GDM1 (cell line): ENCODE results near the gene RIC8B.

Experiments used
- DNase-seq: peaks from one replicate; lab custom pipeline; 2025; lab: John Stamatoyannopoulos, UW

Gene RIC8B

DNA sequence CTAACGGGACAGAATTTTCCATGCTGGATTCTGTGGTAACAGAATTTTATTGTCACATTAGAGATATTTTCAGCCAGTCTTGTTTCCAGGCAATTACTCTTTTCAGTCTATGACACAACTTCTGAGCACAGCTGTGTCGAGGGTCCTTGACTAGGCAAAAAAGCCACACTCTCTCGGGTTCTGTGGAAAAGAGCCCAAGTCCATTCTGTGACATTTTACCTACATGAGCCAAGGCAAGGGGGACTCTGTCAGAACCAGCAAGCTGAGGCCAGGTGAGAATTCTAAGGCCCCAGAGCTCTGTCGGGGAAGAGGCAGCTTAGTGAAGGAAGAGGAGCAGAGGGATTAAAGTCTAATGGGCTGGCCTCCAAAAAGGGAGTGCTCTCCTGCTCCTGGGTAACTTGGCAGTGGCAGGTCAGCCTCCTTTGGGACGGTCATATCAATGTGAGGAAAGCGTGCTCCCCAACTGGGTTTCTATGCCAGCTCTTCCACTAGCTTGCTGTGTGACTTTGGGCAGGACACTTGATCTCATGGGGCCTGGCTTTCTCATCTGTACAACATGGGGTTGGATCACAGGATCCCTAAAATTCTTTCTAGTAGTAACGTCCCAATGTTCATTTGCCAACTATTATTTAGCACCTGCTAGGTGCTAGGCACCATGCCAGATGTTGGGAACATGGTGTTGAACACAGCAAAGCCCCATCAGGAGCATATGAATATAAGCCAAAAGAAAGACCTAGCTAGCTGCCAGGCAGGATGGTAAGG is 16.0 kb upstream of the RIC8B start:
- no peak for DNase-seq

- DNase-seq = no peak
Observed at GRCh38 chr12:106759526-106760183, 14.8 kb upstream of the RIC8B start.

GRCh38 chr12:106760184-106760531 is 14.3 kb upstream of the RIC8B start:
- peak; percentile 45 for DNase-seq

DNA sequence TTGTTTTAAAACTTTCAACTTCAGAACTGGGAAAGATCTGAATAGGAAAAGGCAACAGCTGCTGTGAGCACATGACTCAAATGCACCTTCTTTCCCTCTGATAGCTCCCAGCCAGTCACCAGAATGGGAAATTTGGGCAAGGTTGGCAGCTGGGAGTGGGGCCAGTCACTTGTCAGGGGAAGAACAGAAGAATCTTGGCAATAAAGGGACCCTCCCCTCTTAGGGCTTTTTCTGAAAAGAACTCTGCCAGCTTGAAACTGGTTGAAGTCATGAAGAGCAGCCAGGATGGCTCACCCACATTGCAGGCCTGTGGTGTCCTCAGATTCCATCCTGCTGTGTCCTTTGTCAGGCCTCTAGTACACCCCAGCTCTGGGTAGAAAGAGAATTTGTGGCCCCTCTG is 10.3 kb upstream of the RIC8B start:
- DNase-seq = no peak

- DNase-seq = no peak
Observed at GRCh38 chr12:106764738-106765137, 9.7 kb upstream of the RIC8B start.

DNA sequence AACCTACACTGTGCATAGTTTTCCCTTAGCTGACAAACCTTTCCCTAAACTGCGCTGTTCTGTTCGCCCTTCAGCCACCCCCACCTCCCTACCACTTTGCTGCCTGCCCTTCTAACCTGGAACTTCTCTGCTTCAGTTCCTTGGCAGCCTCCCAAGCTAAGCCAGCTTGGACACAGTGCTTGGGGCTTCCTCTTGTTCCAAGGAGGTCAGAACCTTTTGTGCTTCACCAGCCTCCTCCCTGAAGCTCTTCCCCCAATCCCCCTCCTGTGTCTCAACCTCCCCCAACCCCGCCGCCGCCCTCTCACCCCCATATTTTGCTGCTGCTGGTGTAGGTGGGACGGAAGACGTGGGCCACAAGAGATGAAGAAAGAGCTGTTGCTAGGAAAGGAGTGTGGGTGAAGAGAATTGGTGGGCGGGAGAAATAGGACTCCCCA is 8.1 kb upstream of the RIC8B start:
- DNase-seq = no peak

GRCh38 chr12:106767206-106767605 is 7.3 kb upstream of the RIC8B start:
- no peak for DNase-seq

- DNase-seq = no peak
Observed at GRCh38 chr12:106767954-106768822, 6.3 kb upstream of the RIC8B start.

GRCh38 chr12:106769078-106769477 is 5.4 kb upstream of the RIC8B start:
- no peak for DNase-seq

GRCh38 chr12:106769546-106769945 is 4.9 kb upstream of the RIC8B start:
- no peak for DNase-seq

- no peak for DNase-seq
Observed at GRCh38 chr12:106771425-106771824, 3.1 kb upstream of the RIC8B start.

- DNase-seq = no peak
Observed at GRCh38 chr12:106773286-106774004, 1.0 kb upstream of the RIC8B start.

GRCh38 chr12:106774808-106775524 is 484 bp downstream of the RIC8B start:
- DNase-seq = no peak

DNA sequence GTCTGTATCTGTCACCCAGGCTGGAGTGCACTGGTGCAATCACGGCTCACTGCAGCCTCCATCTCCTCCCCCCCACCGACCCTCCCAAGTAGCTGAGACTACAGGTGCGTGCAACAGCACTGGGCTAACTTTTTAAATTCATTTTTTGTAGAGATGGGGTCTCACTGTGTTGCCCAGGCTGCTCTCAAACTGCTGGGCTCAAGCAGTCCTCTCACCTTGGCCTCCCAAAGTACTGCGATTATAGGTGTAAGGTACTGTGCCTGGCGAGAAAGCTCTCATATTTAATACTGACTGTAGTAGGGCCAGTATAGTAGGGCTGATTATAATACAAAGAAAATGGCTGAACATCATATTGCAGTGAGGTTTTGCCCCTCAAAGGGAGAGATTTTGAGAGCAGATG is 2.4 kb downstream of the RIC8B start:
- DNase-seq = no peak

DNA sequence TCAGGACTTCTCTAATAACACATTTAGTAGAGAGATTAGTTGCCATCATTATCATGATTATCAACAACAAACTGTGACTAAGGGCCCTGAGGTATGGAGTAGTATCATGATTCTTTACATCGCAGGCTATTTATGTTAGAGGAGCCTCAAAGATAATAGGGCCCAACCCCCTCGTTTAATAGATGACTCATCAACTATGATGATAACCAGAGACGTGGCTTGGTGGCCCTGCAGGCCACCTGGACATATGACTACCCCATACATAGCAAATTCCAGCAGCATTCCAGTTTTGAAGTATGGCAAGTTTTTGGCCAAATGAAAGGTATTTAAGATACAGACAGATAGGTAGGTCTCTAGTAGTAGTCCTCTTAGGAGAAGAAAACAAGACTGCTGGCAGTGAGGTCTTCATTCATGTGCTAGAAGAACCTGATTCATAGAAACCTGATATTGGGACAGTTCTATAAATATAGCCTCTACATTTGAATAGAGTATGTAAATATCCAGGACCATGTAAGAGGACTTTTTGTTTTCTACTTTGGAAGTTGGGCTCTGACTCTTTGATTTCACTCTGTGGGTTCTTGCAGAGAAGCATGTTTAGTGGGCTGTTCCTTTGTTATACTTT is 5.6 kb downstream of the RIC8B start:
- DNase-seq = no peak

DNA sequence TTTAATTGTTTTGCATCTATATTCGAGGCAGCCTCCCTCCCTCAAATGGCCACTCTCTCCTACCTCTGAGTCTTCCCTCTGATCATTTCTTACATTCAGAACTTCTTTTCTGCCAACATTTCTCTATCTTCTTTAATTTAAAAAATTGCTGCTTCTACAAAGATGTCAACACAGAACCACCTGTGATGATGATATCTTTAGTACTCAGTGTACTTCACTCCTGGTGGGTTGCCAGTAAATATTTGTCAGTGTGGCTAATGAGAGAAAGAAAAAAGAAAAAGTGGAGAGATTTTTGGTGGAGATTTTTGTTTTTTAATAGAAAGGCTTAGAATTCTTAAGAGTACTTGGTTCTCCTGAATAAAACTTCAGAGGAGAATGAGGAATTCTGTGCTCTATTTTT is 8.1 kb downstream of the RIC8B start:
- no peak for DNase-seq

DNA sequence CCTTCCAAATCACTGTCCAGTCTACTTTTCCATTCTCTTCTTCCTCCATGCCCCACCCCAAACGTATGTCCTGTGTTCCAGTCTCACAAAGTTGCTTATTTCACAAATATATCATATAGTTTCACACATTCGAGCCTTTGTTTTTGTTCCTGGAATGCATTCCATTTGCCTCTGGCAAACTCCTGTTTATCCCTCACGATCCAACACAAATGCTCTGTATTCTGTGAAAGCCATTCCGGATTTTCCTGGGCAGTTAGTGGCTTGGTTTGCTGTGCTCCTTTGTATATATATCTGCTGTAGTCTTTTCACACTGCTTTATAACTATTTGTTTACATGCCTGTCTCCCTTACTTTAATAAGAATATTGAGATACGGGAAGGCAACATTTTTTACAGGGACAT is 9.0 kb downstream of the RIC8B start:
- no peak for DNase-seq

DNA sequence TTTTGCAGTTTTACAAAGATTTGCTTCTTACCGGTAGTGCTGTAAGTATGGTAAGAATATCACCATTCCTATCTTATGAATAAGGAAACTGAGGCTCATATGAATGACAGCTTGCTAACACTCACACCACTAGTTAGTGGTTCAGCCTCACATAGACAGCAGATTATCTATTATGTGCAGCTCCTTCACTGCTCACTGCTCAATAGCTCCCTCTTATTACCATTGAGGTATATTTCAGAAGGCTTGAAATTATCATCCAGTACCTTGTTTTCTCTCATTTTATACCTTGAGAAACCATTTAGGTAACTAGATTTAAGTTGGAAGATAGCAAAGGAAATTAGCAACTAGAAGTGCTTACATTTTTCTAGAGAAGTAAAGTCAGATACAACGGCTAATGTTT is 15.5 kb downstream of the RIC8B start:
- DNase-seq = no peak

- DNase-seq = no peak
Observed at GRCh38 chr12:106791531-106791930, 17.0 kb downstream of the RIC8B start.

DNA sequence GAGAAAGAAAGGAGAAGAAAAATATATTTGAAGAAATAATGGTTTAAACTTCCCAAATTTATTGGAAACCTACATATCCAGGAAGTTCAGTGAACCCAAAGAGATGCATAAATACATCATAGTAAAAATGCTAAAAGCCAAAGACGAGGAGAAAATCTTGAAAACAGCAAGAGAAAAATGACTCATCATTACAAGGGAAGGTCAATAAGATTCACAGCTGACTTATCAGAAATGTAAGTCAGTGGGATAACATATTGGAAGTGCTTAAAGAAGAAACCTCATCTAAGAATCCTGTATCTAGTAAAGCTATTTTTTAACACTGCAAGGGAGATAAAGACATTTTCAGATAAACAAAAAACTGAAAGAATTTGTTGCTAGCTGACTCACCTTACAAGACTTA is 19.9 kb downstream of the RIC8B start:
- DNase-seq = no peak

DNA sequence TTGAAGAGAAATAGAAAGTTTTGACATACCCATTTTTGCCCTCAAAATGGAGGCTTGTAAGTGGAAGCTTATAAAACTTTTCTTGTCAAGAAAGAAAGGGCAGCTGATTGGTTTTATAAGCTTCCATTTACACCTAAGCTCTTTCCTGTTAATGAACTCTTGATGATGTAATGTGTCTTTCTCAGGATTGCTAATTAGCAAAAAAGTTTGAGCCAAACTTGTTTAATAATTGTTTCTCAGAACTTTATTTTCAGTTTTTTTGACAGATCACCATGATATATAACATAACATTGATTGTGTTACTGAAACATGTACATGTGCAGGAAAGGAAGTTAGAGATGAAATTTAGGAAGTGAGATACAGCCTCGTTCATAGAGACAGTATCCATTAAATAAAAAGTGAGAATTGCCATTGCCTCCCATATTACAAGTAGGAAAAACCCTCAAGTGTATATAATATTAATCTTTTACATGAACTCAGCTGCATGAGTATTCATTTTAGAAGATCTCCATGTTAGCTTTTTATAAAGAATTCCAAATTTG is 26.8 kb downstream of the RIC8B start:
- no peak for DNase-seq
